Parathyroid adenoma (tissue), 2 donors: ENCODE measurements around the gene CFAP299.

Experiments used
- H2AFZ ChIP-seq: fragments of 300-600 bp; sonication (generic); one replicate; pipeline ENCODE4 v1.7.0; 2017; ENCODE audit warnings: antibody characterized with exemption, mild to moderate bottlenecking
- H3K27ac ChIP-seq: fragments of 300-600 bp; sonication (generic); one replicate; pipeline ENCODE4 v1.7.0; 2017
- H3K27me3 ChIP-seq: fragments of 300-600 bp; sonication (generic); one replicate; pipeline ENCODE4 v1.7.0; 2017; ENCODE audit warnings: low read length; ENCODE audit not compliant: control insufficient read depth, insufficient read depth
- H3K36me3 ChIP-seq: fragments of 300-600 bp; sonication (generic); one replicate; pipeline ENCODE4 v1.7.0; 2017; ENCODE audit warnings: low read length; ENCODE audit not compliant: control insufficient read depth, insufficient read depth
- H3K4me1 ChIP-seq: fragments of 300-600 bp; sonication (generic); one replicate; pipeline ENCODE4 v1.7.0; 2017; ENCODE audit warnings: control low read depth
- H3K4me2 ChIP-seq: fragments of 300-600 bp; sonication (generic); one replicate; pipeline ENCODE4 v1.7.0; 2017; ENCODE audit warnings: low read length
- H3K4me3 ChIP-seq: fragments of 300-600 bp; sonication (generic); one replicate; pipeline ENCODE4 v1.7.0; 2017; ENCODE audit warnings: low read depth, low read length
- H3K79me2 ChIP-seq: fragments of 300-600 bp; sonication (generic); one replicate; pipeline ENCODE4 v1.7.0; 2017; ENCODE audit warnings: control low read depth
- H3K9ac ChIP-seq: fragments of 300-600 bp; sonication (generic); one replicate; pipeline ENCODE4 v1.7.0; 2017; ENCODE audit warnings: mild to moderate bottlenecking
- H3K9me3 ChIP-seq: fragments of 300-600 bp; sonication (generic); one replicate; pipeline ENCODE4 v1.7.0; 2017; ENCODE audit warnings: low read length; ENCODE audit not compliant: control insufficient read depth
- TF ChIP-seq, protein P1 (sequence below): fragments of 300-600 bp; sonication (generic); IDR thresholded peaks from one replicate; pipeline ENCODE4 v1.7.0; 2017; ENCODE audit warnings: antibody characterized with exemption, mild to moderate bottlenecking
- donor health status: primary hyperparathyroidism.

Gene CFAP299

DNA sequence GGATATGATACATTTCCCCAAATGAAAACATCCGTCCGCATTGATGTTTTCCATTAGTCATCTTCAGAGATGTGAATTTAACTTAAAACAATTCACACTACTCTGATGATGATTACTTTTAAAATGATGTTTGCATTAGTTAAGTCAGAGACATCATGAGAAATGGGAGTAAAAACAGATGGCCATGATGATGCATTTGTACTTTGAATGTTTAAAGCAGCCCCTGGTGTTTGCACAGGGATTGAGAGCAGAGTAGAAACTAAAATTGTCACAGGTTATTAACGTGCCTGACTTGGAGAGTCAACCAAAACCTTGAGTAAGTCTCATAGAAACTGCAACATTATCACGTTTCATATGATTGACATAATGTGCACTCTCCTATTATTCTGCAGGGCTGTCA, 117.2 kb downstream of the CFAP299 start:
- no peak overlapping the region for H2AFZ ChIP-seq
- no peaks in the 10 kb centered on the region for H3K79me2 ChIP-seq
- no peak overlapping the region for H3K4me3 ChIP-seq
- TF ChIP-seq, protein P1, sequence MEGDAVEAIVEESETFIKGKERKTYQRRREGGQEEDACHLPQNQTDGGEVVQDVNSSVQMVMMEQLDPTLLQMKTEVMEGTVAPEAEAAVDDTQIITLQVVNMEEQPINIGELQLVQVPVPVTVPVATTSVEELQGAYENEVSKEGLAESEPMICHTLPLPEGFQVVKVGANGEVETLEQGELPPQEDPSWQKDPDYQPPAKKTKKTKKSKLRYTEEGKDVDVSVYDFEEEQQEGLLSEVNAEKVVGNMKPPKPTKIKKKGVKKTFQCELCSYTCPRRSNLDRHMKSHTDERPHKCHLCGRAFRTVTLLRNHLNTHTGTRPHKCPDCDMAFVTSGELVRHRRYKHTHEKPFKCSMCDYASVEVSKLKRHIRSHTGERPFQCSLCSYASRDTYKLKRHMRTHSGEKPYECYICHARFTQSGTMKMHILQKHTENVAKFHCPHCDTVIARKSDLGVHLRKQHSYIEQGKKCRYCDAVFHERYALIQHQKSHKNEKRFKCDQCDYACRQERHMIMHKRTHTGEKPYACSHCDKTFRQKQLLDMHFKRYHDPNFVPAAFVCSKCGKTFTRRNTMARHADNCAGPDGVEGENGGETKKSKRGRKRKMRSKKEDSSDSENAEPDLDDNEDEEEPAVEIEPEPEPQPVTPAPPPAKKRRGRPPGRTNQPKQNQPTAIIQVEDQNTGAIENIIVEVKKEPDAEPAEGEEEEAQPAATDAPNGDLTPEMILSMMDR: no peak
- no peaks in the 10 kb centered on the region for H3K36me3 ChIP-seq
- H3K4me2 ChIP-seq: no peak overlapping the region
- H3K4me1 ChIP-seq: no peaks in the 10 kb centered on the region
- H3K27me3 ChIP-seq: no peaks in the 10 kb centered on the region
- no peaks in the 10 kb centered on the region for H3K9me3 ChIP-seq
- H3K9ac ChIP-seq: no peak overlapping the region
- no peak overlapping the region for H3K27ac ChIP-seq

GRCh38 chr4:80454040-80454439, 118.5 kb downstream of the CFAP299 start:
- H3K4me1 ChIP-seq: no peaks in the 10 kb centered on the region
- H2AFZ ChIP-seq: no peak overlapping the region
- H3K36me3 ChIP-seq: no peaks in the 10 kb centered on the region
- no peak overlapping the region for H3K9ac ChIP-seq
- no peak overlapping the region for H3K4me2 ChIP-seq
- H3K79me2 ChIP-seq: no peaks in the 10 kb centered on the region
- no peak overlapping the region for H3K4me3 ChIP-seq
- no peaks in the 10 kb centered on the region for H3K9me3 ChIP-seq
- H3K27me3 ChIP-seq: no peaks in the 10 kb centered on the region
- no peak overlapping the region for H3K27ac ChIP-seq
- TF ChIP-seq, protein P1: no peak

GRCh38 chr4:80454556-80454955, 119.0 kb downstream of the CFAP299 start:
- Histone ChIP-seq H3K4me2 (no peak overlapping the region), H3K36me3 (no peaks in the 10 kb centered on the region), H3K79me2 (no peaks in the 10 kb centered on the region), H3K9ac (no peak overlapping the region), H3K9me3 (no peaks in the 10 kb centered on the region), H3K27ac (no peak overlapping the region), H3K4me3 (no peak overlapping the region), H3K27me3 (no peaks in the 10 kb centered on the region), H3K4me1 (no peaks in the 10 kb centered on the region), H2AFZ (no peak overlapping the region)
- TF ChIP-seq, protein P1: no peak

DNA sequence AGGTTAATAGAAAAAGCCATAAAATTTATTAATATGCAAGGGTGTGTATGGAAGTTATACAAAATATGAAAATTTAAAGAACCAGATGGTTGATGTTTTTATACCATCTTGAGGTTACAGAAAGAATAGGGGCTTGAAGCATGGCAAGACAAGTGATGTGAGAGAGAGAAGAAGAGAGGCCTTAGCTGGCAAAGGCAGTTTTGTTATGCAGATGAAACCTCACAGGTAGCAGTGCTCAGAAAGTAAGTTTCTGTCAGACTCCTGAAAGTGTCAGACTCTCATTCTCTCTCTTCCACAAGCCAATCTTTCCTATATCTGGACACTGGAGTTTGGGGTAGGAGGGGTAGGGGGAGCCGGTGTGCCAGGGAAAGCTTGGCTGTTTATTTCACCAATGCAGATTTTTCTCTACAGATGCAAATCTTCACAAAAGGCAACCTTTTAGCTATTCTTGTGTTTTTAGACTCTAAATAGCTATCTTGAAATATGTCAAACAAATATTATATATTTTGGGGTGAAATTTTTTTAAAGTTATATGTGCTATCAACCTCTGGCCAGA, 124.5 kb downstream of the CFAP299 start:
- TF ChIP-seq, protein P1: no peak
- Histone ChIP-seq H3K4me2 (no peak overlapping the region), H3K27me3 (no peaks in the 10 kb centered on the region), H3K9me3 (no peaks in the 10 kb centered on the region), H3K9ac (no peak overlapping the region), H3K27ac (no peak overlapping the region), H3K36me3 (no peaks in the 10 kb centered on the region), H3K4me1 (no peaks in the 10 kb centered on the region), H3K79me2 (no peaks in the 10 kb centered on the region), H2AFZ (no peak overlapping the region), H3K4me3 (no peak overlapping the region)

GRCh38 chr4:80461412-80461811, 125.9 kb downstream of the CFAP299 start:
- H3K27me3 ChIP-seq: no peaks in the 10 kb centered on the region
- no peak overlapping the region for H3K9ac ChIP-seq
- no peak overlapping the region for H3K4me2 ChIP-seq
- no peaks in the 10 kb centered on the region for H3K9me3 ChIP-seq
- H3K4me1 ChIP-seq: no peaks in the 10 kb centered on the region
- no peak overlapping the region for H2AFZ ChIP-seq
- TF ChIP-seq, protein P1: no peak
- no peaks in the 10 kb centered on the region for H3K36me3 ChIP-seq
- no peak overlapping the region for H3K4me3 ChIP-seq
- H3K27ac ChIP-seq: no peak overlapping the region
- no peaks in the 10 kb centered on the region for H3K79me2 ChIP-seq
